Motor neuron (in vitro differentiated cells): ENCODE results near the gene ATR. TPM values are rescaled to one million over a fixed set of nuclear protein-coding genes. Genes with fewer than 3 reads are reported as not detected.

Experiments
- ATAC-seq, 8 experiments: fragments of 200-7000 bp; cut with Tn5 transposase; replicated peaks in 6 of 8; 2 replicates each; pipeline ENCODE4 v1.8.0; 2021; ENCODE audit warnings: mild to moderate bottlenecking in 8 of 8, moderate library complexity in 8 of 8
- H3K27ac ChIP-seq, 2 donors: fragments of 250-450 bp; sonication (Bioruptor Pico); 2 replicates each; pipeline ENCODE4 v1.9.0; 2021; ENCODE audit warnings: antibody characterized with exemption in 2 of 2, mild to moderate bottlenecking in 2 of 2, moderate library complexity in 1 of 2
- H3K4me1 ChIP-seq, 2 donors: fragments of 250-450 bp; sonication (Bioruptor Pico); replicated peaks in 1 of 2; 2 replicates each; pipeline ENCODE4 v1.6.1; 2021; ENCODE audit warnings: antibody characterized with exemption in 2 of 2, mild to moderate bottlenecking in 2 of 2, moderate library complexity in 1 of 2
- H3K4me3 ChIP-seq, 5 donors: fragments of 250-450 bp; sonication (Bioruptor Pico); 2 replicates each; pipeline ENCODE4 v1.9.0; 2021; ENCODE audit warnings: antibody characterized with exemption in 5 of 5, mild to moderate bottlenecking in 5 of 5, moderate library complexity in 4 of 5
- WGBS, 10 experiments: fragments of 450-650 bp; shearing (Covaris generic); methylation state at CpG; one replicate each; pipeline ENCODE4 v1.0.0; 2022; 5-methylcytosine and 5-hydroxymethylcytosine counted together
- in situ Hi-C, 9 experiments: fragments of 400-800 bp; cut with MboI; loops; one replicate each; pipeline ENCODE4 v1.15.0; 2021; ENCODE audit warnings: low sequenced_read_pairs in 9 of 9, low pct_unique_long_range_greater_than_20kb in 2 of 9; ENCODE audit not compliant: unreplicated experiment in 9 of 9
- total RNA-seq, 8 experiments: library from RNA; unstranded; fragments of 300-600 nt; gene quantifications; 2 replicates each; pipeline versions ENCODE4 v1.2.3 to v1.2.4, GENCODE V29; 2022

ATR gene
- total RNA-seq, 8 experiments from 2014 or later, result 16.4 to 46.2 (median 23.4) TPM

DNA sequence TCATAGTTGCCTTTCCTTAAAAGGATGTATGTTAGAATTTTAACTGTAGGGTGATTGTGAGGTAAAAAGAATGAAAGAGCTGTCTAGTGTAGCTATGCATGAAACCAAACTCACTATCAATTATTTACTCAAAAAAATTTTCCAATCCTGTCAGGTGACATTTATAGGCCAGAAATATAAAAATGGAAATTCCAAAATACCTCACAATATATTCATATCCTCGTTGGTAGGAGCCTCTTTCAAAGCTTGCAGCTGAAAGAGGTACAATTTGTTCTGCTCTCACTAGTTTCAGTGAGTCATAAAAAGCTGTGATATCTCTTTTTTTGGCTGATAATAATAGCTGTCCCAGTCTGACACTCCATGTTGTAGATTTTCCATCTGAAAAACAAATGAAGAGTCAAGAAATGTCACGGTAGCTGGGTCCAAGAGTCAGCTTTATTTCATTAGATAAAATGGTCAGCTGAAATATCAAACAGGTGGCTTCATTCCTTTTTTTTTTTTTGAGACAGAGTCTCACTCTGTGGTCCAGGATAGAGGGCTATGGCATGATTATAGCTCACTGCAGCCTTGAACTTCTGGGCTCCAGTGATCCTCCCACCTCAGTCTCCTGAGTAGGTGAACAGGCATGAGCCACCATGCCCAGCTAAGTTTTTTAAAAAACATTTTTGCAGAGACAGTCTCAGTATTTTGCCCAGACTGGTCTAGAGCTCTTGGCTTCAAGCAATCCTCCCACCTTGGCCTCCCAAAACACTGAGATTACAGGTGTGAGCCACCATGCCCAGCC, 79.9 kb downstream of the ATR start:
- 20 to 100% (median 86%) methylated on average over 1 to 2 of the region's 2 CpGs for WGBS, 10 experiments
- in situ Hi-C loops, result no loop called here
- no peak overlapping the region for H3K4me3 ChIP-seq
- no peak overlapping the region for H3K27ac ChIP-seq
- H3K4me1 ChIP-seq, result no peaks in the 10 kb centered on the region
- ATAC-seq, result no peak

DNA sequence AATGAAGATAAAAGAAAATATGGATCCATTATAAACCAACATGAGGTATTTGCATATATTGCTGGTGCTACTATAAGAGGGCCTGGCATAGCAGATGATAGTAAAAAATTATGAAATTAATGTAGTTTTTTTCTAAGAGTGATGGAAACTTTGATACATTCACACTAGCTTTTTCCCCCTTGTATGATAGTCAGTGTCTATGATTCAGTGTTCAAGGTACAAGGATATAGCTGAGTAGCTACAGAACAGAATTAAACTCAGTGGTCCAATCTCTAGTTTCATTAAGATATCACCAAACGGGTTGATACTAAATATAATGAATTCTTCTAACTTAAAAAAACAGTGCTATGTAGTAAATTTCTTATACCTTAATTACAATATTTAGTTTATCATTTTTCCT, 80.8 kb downstream of the ATR start:
- in situ Hi-C loops, result no loop called here
- no peak for ATAC-seq
- WGBS, 10 experiments, result 78 to 100% (median 95%) methylated on average over 1 of the region's 1 CpG; no CpG with 5 or more reads in 2 of the 10 experiments
- Histone ChIP-seq H3K27ac (no peak overlapping the region), H3K4me3 (no peak overlapping the region), H3K4me1 (no peaks in the 10 kb centered on the region)

DNA sequence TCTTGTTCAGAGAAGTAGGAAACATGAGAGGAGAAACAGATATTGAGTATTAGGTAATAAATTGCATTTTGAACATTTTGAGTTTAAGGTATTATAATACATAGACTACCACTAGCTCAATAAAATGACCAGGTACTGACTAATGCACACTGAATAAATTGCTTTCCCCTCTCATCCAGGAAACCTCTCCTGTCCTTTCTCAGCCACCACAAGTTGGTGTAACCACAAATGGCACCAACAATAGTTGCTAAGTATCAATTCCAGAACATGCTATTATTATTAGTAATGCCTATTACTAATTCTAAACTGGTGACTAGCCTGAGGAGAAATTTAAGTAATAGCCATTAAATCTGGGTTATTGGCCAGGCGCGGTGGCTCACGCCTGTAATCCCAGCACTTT, 83.4 kb downstream of the ATR start:
- WGBS, 10 experiments, result 100% methylated on average over 2 to 3 of the region's 3 CpGs; no CpG with 5 or more reads in 7 of the 10 experiments
- no peaks in the 10 kb centered on the region for H3K4me1 ChIP-seq
- no peak overlapping the region for H3K27ac ChIP-seq
- no peak for ATAC-seq
- in situ Hi-C loops, result no loop called here
- no peak overlapping the region for H3K4me3 ChIP-seq

DNA sequence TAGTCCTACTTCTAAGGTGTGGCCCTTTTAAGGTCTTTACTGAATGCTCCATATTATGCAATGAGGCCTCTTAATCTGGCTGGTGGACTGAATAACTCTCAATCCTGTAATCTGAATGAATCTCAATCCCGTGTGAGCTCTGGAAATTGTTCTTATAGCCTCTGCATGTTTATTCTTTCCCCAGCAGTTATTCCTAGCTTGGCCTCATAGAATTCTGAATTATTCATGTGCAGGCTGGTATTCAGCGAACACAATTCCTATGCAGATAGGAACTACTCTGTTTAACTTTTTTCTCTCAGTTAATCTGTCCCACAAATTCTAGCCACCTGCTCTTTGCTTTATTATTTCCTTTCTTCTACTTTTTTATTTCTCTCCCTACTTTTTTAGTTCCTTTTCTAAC, 86.3 kb downstream of the ATR start:
- Histone ChIP-seq H3K27ac (no peak overlapping the region), H3K4me3 (no peak overlapping the region), H3K4me1 (no peaks in the 10 kb centered on the region)
- ATAC-seq, result peak in 3 of 8 experiments; percentile 96 to 100 (median 99)
- 0 to 100% (median 86%) methylated on average over 1 to 2 of the region's 2 CpGs for WGBS, 10 experiments
- in situ Hi-C loops, result no loop called here

DNA sequence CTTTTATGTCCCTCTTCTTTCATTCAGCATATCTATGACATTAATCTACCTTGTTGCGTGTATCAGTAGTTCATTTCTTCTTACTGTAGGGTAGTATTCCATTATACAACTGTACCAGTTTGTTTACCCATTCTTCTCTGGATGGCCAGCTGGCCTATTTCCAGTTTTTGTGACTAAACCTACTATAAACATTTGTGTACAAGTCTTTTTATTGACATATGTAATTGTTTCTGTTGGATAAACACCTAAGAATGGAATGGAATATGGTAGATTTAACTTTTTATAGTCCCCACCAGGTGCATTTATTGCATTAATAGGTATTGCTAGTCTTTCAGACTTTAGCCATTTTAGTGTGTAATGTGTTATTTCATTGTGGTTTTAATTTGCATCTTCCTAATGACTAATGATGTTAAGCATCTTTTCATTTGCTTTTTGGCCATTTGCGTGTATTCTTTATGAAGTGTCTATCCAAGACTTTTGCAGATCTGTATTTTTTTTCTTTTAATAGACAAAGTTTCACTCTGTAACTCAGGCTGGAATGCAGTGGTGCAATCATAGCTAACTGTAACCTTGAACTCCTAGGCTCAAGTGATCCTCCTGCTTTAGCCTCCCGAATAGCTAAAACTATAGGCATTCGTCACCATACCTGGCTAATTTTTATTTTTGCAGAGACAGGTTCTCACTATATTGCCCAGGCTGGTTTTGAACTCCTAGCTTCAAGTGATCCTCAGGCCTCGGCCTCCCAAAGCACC, 88.8 kb downstream of the ATR start:
- ATAC-seq, result no peak
- WGBS, 10 experiments, result 89 to 100% (median 98%) methylated on average over 1 to 5 of the region's 5 CpGs
- Histone ChIP-seq H3K4me3 (no peak overlapping the region), H3K27ac (no peak overlapping the region), H3K4me1 (no peaks in the 10 kb centered on the region)
- in situ Hi-C loops, result no loop called here

DNA sequence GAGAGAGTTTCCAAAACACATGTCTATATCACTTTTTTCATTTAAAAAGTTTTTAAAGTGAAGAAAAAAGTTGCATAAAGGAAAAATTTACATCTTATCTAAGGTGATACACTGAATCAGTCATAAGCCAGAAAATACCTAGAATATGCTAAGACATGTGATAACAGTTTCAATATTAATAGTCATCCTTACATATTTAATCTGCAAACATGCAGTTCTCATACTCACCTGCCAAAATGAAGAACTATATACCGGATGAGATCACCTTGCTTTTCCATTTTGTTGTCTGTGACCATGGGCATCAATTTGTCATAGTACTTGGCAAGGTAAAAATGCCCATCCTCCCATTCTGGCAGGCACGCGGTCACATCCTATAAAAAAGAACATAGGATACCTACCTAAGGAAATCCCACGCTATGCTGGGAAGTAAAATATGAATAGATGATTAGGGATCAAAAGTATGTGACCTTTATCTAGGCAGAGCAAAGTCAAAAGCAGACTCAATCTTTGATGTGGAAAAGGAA, 93.6 kb downstream of the ATR start:
- ATAC-seq, result no peak
- in situ Hi-C loops, result no loop called here
- Histone ChIP-seq H3K4me1 (no peaks in the 10 kb centered on the region), H3K4me3 (no peak overlapping the region), H3K27ac (no peak overlapping the region)
- 84 to 100% (median 98%) methylated on average over 3 to 4 of the region's 4 CpGs; no CpG with 5 or more reads in 3 of the 10 experiments for WGBS, 10 experiments

DNA sequence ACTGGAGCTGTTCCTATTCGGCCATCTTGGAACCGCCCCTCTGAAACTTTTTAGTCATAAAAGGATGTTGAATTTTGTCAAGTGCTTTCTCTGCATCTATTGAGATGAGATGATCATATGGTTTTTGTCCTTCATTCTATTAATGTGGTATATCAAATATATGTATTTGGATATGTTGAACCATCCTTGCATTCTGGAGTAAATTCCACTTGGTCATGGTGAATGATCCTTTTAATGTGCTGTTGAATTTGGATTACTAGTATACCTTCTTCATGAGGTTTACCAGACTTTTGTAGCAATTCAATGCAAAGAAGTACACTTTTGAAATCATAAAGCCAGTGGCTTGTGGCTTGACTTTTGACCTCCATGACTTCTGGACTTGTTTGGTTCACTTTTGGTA, 97.3 kb downstream of the ATR start:
- no peak for ATAC-seq
- WGBS, 10 experiments, result 100% methylated on average over 1 to 2 of the region's 2 CpGs; no CpG with 5 or more reads in 8 of the 10 experiments
- in situ Hi-C loops, result no loop called here
- H3K4me1 ChIP-seq, result no peaks in the 10 kb centered on the region
- H3K27ac ChIP-seq, result no peak overlapping the region
- H3K4me3 ChIP-seq, result no peak overlapping the region

DNA sequence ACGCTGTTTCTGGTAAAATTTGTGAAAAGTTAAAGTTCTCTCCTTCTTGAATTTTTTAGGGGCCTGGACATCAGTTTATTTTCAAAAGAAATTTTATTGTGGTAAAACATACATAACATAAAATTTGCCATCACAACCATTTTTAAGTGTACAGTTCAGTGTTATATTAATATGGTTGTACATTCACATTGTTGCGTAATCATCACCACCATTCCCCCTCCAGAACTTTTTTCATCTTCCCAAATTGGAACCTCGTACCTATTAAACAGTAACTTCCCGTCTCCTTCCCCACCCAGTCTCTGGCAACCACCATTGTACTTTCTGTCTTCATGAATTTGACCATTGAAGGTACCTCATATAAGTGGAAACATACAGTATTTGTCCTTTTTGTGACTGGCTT, 107.7 kb downstream of the ATR start:
- no peak for ATAC-seq
- Histone ChIP-seq H3K4me3 (no peak overlapping the region), H3K4me1 (no peaks in the 10 kb centered on the region), H3K27ac (no peak overlapping the region)
- in situ Hi-C loops, result no loop called here
- 82 to 100% (median 94%) methylated on average over 1 to 4 of the region's 4 CpGs for WGBS, 10 experiments

DNA sequence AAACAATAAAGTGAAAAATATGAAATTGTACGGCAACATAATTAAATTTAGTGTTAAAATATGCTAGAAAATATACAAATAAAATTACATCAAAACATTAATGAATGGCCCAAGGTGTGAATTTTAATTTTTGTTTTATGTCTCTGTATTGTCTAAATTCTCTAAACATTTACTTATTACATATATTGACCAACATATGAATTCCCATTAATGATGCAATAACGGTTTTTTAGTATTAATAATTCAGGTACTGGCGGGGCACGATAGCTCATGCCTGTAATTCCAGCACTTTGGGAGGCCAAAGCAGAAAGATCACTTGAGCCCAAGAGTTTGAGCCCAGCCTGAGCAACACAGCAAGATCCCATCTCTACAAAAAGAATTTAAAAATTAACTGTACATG, 110.1 kb downstream of the ATR start:
- H3K4me3 ChIP-seq, result no peak overlapping the region
- in situ Hi-C loops, result no loop called here
- ATAC-seq, result no peak
- no peak overlapping the region for H3K27ac ChIP-seq
- 86 to 100% (median 96%) methylated on average over 1 to 4 of the region's 4 CpGs for WGBS, 10 experiments
- H3K4me1 ChIP-seq, result no peaks in the 10 kb centered on the region

DNA sequence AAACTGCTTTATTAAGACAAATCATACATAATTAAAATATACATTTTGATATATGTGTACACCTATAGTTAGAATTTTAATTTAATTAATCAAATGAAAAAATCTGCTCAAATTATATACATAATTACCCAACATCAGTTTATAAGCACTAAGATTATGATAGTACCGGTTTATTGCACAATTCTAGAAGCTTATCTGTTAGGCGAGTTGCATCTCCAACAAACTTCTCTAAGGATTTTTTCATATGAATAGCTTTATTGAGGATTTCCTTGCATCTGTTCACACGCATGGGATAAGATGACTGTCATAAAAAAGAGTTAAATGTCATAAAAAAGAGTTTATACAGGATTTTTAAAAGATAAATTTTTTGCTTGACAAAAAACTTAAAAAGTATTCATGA, 110.8 kb downstream of the ATR start:
- in situ Hi-C loops, result no loop called here
- WGBS, 10 experiments, result 93 to 100% (median 97%) methylated on average over 2 to 3 of the region's 3 CpGs
- Histone ChIP-seq H3K4me3 (no peak overlapping the region), H3K27ac (no peak overlapping the region), H3K4me1 (no peaks in the 10 kb centered on the region)
- ATAC-seq, result no peak

DNA sequence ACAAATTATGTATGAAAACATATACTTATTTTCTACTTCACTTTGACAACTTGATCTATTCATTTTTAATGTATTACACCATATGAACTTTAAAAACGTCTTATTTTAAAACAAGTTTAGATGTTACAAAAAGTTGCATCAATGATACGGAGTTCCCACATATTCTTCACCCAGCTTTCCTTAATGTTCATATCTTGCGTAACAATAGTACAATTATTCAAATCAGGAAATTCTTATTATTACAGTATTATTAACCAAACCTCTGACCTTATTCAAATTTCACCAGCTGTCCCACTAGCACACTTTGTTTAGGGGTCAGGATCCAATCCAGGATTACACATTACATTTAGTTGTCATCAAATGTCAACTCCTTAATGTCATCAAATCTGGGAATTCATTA, 117.8 kb downstream of the ATR start:
- H3K4me3 ChIP-seq, result no peak overlapping the region
- ATAC-seq, result no peak
- H3K27ac ChIP-seq, result no peak overlapping the region
- WGBS, 10 experiments, result 63 to 100% (median 87%) methylated on average over 1 to 3 of the region's 3 CpGs
- H3K4me1 ChIP-seq, result no peaks in the 10 kb centered on the region
- in situ Hi-C loops, result no loop called here

DNA sequence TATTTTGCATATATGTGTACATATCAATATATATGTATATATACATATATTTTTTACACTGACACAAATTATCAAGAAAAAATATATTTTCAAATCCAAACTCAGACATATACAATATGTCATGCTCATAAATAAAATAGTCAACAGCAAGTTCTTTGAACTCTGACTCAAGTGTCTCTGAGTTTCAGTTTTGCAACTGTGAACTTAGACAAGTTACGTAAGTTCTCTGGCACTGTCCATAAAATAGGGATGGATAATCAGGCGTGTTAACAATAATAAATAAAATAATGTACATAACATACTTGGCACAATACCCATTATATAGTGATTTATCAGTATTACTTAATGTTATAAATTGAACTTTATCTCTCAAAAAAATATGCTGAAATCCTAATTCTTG, 118.6 kb downstream of the ATR start:
- H3K4me3 ChIP-seq, result no peak overlapping the region
- no peaks in the 10 kb centered on the region for H3K4me1 ChIP-seq
- ATAC-seq, result no peak
- no peak overlapping the region for H3K27ac ChIP-seq
- 80 to 100% (median 91%) methylated on average over 2 of the region's 2 CpGs; no CpG with 5 or more reads in 3 of the 10 experiments for WGBS, 10 experiments
- in situ Hi-C loops, result no loop called here

DNA sequence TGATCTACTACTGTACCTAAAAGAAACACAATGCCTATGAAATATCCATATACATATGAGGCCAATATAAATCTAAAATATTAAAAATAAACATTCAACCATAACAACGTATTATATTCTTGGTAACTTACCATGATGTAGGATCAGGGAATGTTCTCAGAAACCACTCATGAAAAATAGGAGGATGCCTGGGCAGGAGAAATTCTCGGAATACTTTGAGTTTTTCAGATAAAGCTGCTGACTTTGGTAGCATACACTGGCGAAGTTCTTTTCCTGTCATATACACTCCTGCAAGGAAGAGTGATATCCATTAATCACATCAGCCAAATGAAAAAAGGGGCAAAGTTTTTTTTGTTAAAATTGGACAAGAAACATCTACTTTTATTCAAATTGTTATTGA, 119.4 kb downstream of the ATR start:
- WGBS, 10 experiments, result 74 to 100% (median 96%) methylated on average over 1 to 3 of the region's 3 CpGs
- no peaks in the 10 kb centered on the region for H3K4me1 ChIP-seq
- in situ Hi-C loops, result no loop called here
- no peak overlapping the region for H3K4me3 ChIP-seq
- no peak for ATAC-seq
- H3K27ac ChIP-seq, result no peak overlapping the region
